Astrocyte (in vitro differentiated cells and primary cell): ENCODE results near the gene PAFAH2. TPM values are rescaled to one million over a fixed set of nuclear protein-coding genes. Genes with fewer than 3 reads are reported as not detected.

Experiments
- DNase-seq: peaks from one replicate; pipeline ENCODE4 v3.0.0-alpha.2; 2010; ENCODE audit warnings: low read depth
- FAIRE-seq: peaks from 2 replicates; lab custom pipeline; 2011; peaks lifted over from hg19 to GRCh38; lab: Jason Lieb, UNC
- H2AFZ ChIP-seq: 2 replicates; pipeline ENCODE4 v1.6.0; 2012; ENCODE audit warnings: low read depth, low read length, inconsistent platforms
- H3K27ac ChIP-seq: 2 replicates; pipeline ENCODE4 v1.5.1; 2011; ENCODE audit warnings: low read depth, low read length, inconsistent platforms
- H3K27me3 ChIP-seq: 2 replicates; pipeline ENCODE4 v1.6.0; 2011; ENCODE audit warnings: low read length, inconsistent platforms; ENCODE audit not compliant: insufficient read depth
- H3K36me3 ChIP-seq: 2 replicates; pipeline ENCODE4 v1.5.1; 2011; ENCODE audit warnings: low read length, inconsistent platforms; ENCODE audit not compliant: insufficient read depth
- H3K4me1 ChIP-seq: 2 replicates; pipeline ENCODE4 v1.5.1; 2011; ENCODE audit warnings: low read length, inconsistent platforms; ENCODE audit not compliant: insufficient read depth
- H3K4me2 ChIP-seq: 2 replicates; pipeline ENCODE4 v1.6.0; 2012; ENCODE audit warnings: low read length, inconsistent platforms
- H3K4me3 ChIP-seq: 2 replicates; pipeline ENCODE4 v1.5.1; 2011; ENCODE audit warnings: low read depth, mild to moderate bottlenecking, low read length, inconsistent platforms; ENCODE audit not compliant: insufficient read depth
- H3K79me2 ChIP-seq: 2 replicates; pipeline ENCODE4 v1.6.0; 2012; ENCODE audit warnings: mild to moderate bottlenecking, low read length, inconsistent platforms; ENCODE audit not compliant: insufficient read depth
- H3K9ac ChIP-seq: 2 replicates; pipeline ENCODE4 v1.6.0; 2012; ENCODE audit warnings: mild to moderate bottlenecking, low read length, inconsistent platforms
- H3K9me3 ChIP-seq: 2 replicates; pipeline ENCODE4 v1.5.1; 2012; ENCODE audit warnings: low read depth, mild to moderate bottlenecking, low read length, inconsistent platforms; ENCODE audit not compliant: insufficient read depth
- H4K20me1 ChIP-seq: 2 replicates; pipeline ENCODE4 v1.6.0; 2012; ENCODE audit warnings: low read length, inconsistent platforms; ENCODE audit not compliant: insufficient read depth
- H3K27ac Mint-ChIP-seq: one replicate; pipeline ENCODE4 v1.8.0; 2021; ENCODE audit warnings: mild to moderate bottlenecking, mixed read lengths; ENCODE audit not compliant: unreplicated experiment
- H3K27me3 Mint-ChIP-seq: one replicate; pipeline ENCODE4 v1.8.0; 2021; ENCODE audit warnings: low read depth, mixed read lengths; ENCODE audit not compliant: unreplicated experiment
- H3K36me3 Mint-ChIP-seq: one replicate; pipeline ENCODE4 v1.8.0; 2021; ENCODE audit warnings: low read depth, mixed read lengths; ENCODE audit not compliant: unreplicated experiment
- H3K4me1 Mint-ChIP-seq: one replicate; pipeline ENCODE4 v1.8.0; 2021; ENCODE audit warnings: low read depth, mixed read lengths; ENCODE audit not compliant: unreplicated experiment
- H3K4me3 Mint-ChIP-seq: one replicate; pipeline ENCODE4 v1.8.0; 2021; ENCODE audit warnings: mild to moderate bottlenecking, moderate library complexity, mixed read lengths; ENCODE audit not compliant: unreplicated experiment
- H3K9me3 Mint-ChIP-seq: one replicate; pipeline ENCODE4 v1.8.0; 2021; ENCODE audit warnings: mild to moderate bottlenecking, mixed read lengths; ENCODE audit not compliant: unreplicated experiment
- CTCF ChIP-seq: IDR thresholded peaks from 2 replicates; pipeline ENCODE4 v1.5.1; 2011; ENCODE audit warnings: low read depth, mild to moderate bottlenecking, inconsistent platforms, low read length, moderate library complexity; ENCODE audit not compliant: insufficient read depth
- EZH2 ChIP-seq: IDR thresholded peaks from 2 replicates; pipeline ENCODE4 v1.6.1; 2012; ENCODE audit warnings: mild to moderate bottlenecking, low read length, inconsistent platforms; ENCODE audit not compliant: insufficient read depth
- total RNA-seq: library from RNA; stranded (reverse); gene quantifications from 2 replicates; pipeline ENCODE4 v1.2.1, GENCODE V29; 2021

PAFAH2 gene
- total RNA-seq, 1 donor from 2014 or later, result 14.1 TPM

- DNase-seq, result no peak
- no peaks in the 10 kb centered on the region for H3K27me3 ChIP-seq
These were observed 38.3 kb upstream of the PAFAH2 start for GRCh38 chr1:26035959-26036755.

DNA sequence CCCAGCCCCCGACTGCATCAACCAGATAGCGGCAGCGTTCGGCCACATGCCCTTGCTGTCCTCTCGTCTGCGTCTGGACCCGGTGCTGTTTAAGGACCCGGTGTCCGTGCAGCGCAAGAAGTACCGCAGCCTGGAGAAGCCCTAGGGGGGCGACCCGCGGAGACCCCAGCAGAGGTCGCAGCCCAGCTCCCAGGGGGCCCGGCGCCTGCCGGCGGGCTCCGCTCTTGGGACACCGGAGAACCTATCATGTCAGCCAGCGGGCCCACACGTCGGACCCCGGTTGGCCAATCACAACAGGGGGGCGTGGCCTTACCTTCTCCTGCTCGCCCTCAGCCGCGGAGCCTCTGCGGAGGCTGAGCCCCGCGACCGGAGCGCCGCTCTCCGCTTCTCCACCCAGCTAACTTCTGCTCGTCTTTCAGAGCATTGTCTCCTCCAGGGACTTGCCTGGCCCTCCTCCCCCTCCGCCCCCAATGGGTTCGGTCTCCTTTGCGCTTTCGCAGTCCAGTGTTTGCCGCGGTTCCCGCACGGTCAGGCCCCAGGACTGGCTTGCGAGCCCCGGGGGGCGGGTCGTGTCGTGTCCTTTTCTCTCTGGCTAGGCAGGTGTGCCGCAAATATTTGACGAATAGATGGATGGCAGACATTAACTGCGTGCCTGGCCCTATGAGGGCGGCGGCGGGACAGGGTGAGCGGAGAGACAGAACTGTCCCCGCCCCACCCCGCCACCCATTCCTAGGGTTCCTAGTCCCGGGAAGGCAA, 37.5 kb upstream of the PAFAH2 start:
- Histone ChIP-seq H3K4me2 (peak overlapping the region; percentile 98), H3K79me2 (no peaks in the 10 kb centered on the region), H3K36me3 (no peaks in the 10 kb centered on the region), H3K9ac (peak overlapping the region; percentile 78), H3K9me3 (no peaks in the 10 kb centered on the region), H3K27me3 (no peaks in the 10 kb centered on the region), H3K27ac (peak overlapping the region; percentile 7), H4K20me1 (no peaks in the 10 kb centered on the region), H2AFZ (peak overlapping the region; percentile 88), H3K4me3 (peak overlapping the region; percentile 72), H3K4me1 (peaks cover 7% of the 10 kb centered on the region)
- peak overlapping the region; percentile 75 for H3K27ac Mint-ChIP-seq
- H3K36me3 Mint-ChIP-seq, result peaks cover 13% of the 10 kb centered on the region
- peak overlapping the region; percentile 88 for H3K4me3 Mint-ChIP-seq
- H3K4me1 Mint-ChIP-seq, result peaks cover 17% of the 10 kb centered on the region
- peaks cover 5% of the 10 kb centered on the region for H3K27me3 Mint-ChIP-seq
- peak; percentile 79 for DNase-seq
- H3K9me3 Mint-ChIP-seq, result no peaks in the 10 kb centered on the region
- no peak for TF ChIP-seq CTCF
- no peak for TF ChIP-seq EZH2
- FAIRE-seq, result no peak

More at GRCh38 chr1:26035959-26036755, 38.3 kb upstream of the PAFAH2 start:
- H3K4me2 ChIP-seq, result peak overlapping the region; percentile 98
- peaks cover 7% of the 10 kb centered on the region for H3K36me3 Mint-ChIP-seq
- H3K4me3 Mint-ChIP-seq, result peak overlapping the region; percentile 88
- peak; percentile 78 for TF ChIP-seq CTCF
- TF ChIP-seq EZH2, result no peak
- peak overlapping the region; percentile 75 for H3K27ac Mint-ChIP-seq
- no peaks in the 10 kb centered on the region for H3K9me3 Mint-ChIP-seq
- no peaks in the 10 kb centered on the region for H3K79me2 ChIP-seq
- no peaks in the 10 kb centered on the region for H3K36me3 ChIP-seq
- peak overlapping the region; percentile 72 for H3K4me3 ChIP-seq
- no peak for FAIRE-seq
- H3K4me1 Mint-ChIP-seq, result peaks cover 17% of the 10 kb centered on the region
- no peaks in the 10 kb centered on the region for H3K9me3 ChIP-seq
- H3K9ac ChIP-seq, result peak overlapping the region; percentile 78
- H2AFZ ChIP-seq, result peak overlapping the region; percentile 88
- no peaks in the 10 kb centered on the region for H4K20me1 ChIP-seq
- peaks cover 7% of the 10 kb centered on the region for H3K4me1 ChIP-seq
- no peak overlapping the region for H3K27ac ChIP-seq
- H3K27me3 Mint-ChIP-seq, result peaks cover 6% of the 10 kb centered on the region
